Chondrocyte (in vitro differentiated cells): Measurements from ENCODE around the gene WHAMM. TPM values are rescaled to one million over a fixed set of nuclear protein-coding genes. Genes with fewer than 3 reads are reported as not detected.
A peak's percentile ranks its signal among the peaks of the same experiment; 100 is the strongest.
"Not testable (repeated sequence)": the region's sequence is repeated elsewhere in the genome, so short reads cannot be mapped to it uniquely, and the experiment has no call there.

Experiments
- DNase-seq: peaks from one replicate; pipeline ENCODE4 v3.0.0; 2021; ENCODE audit warnings: mixed read lengths, low spot score
- H3K27ac Mint-ChIP-seq: one replicate; pipeline ENCODE4 v1.8.0; 2021; ENCODE audit warnings: mild to moderate bottlenecking, moderate library complexity, mixed read lengths; ENCODE audit not compliant: unreplicated experiment
- H3K27me3 Mint-ChIP-seq: 2 replicates; pipeline ENCODE4 v1.8.0; 2021; ENCODE audit warnings: low read depth, mixed read lengths
- H3K36me3 Mint-ChIP-seq: 2 replicates; pipeline ENCODE4 v1.8.0; 2021; ENCODE audit warnings: low read depth, mixed read lengths
- H3K4me1 Mint-ChIP-seq: 2 replicates; pipeline ENCODE4 v1.8.0; 2021; ENCODE audit warnings: low read depth, mild to moderate bottlenecking, mixed read lengths
- H3K4me3 Mint-ChIP-seq: one replicate; pipeline ENCODE4 v1.8.0; 2021; ENCODE audit warnings: mild to moderate bottlenecking, moderate library complexity, mixed read lengths; ENCODE audit not compliant: unreplicated experiment
- H3K9me3 Mint-ChIP-seq: 2 replicates; pipeline ENCODE4 v1.8.0; 2021; ENCODE audit warnings: low read depth, mixed read lengths
- CTCF ChIP-seq: fragments of 200-600 bp; sonication (generic); IDR thresholded peaks from 2 replicates; pipeline ENCODE4 v1.5.0; 2021; ENCODE audit warnings: antibody characterized with exemption, mild to moderate bottlenecking, moderate library complexity
- long read RNA-seq: library from polyadenylated mRNA; stranded (forward); transcript quantifications from one replicate; pipeline ENCODE4 v2.0.0, GENCODE V29; 2021
- total RNA-seq: library from RNA; stranded (reverse); gene quantifications from 3 replicates; pipeline ENCODE4 v1.2.1, GENCODE V29; 2021

The WHAMM gene
- 6.4 to 10.0 TPM (median 9.1 TPM) in 3 replicates for total RNA-seq
- long read RNA-seq, full-length matches to known transcripts: 5 of 9 reads
- long read RNA-seq, partial matches to known transcripts: 0 of 9 reads
- long read RNA-seq, other reads (novel, unspliced or antisense): 4 of 9 reads

- Mint-ChIP-seq H3K9me3 (no peaks in the 10 kb centered on the region), H3K27ac (peak within 1 kb of the TSS; percentile 86), H3K36me3 (peaks cover 6% of the 10 kb centered on the region), H3K27me3 (no peaks in the 10 kb centered on the region), H3K4me3 (peak within 1 kb of the TSS; percentile 77), H3K4me1 (peaks cover 42% of the 10 kb centered on the region)
- peak; percentile 99 for DNase-seq
- TF ChIP-seq CTCF: peak; percentile 65
These were observed at the start of gene WHAMM for GRCh38 chr15:82809308-82810060. Gene WHAMM, plus strand, starts transcription at chr15:82809628. Its CDS starts 99 bp downstream, at chr15:82809727.

- no peaks in the 10 kb centered on the region for H3K9me3 Mint-ChIP-seq
- peaks cover 9% of the 10 kb centered on the region for H3K36me3 Mint-ChIP-seq
- DNase-seq: no peak
- H3K27me3 Mint-ChIP-seq: no peaks in the 10 kb centered on the region
- TF ChIP-seq CTCF: no peak
- H3K4me1 Mint-ChIP-seq: peaks cover 3% of the 10 kb centered on the region
- H3K27ac Mint-ChIP-seq: no peak overlapping the region
- no peak overlapping the region for H3K4me3 Mint-ChIP-seq
These were observed 45.9 kb upstream of the WHAMM start for GRCh38 chr15:82763361-82764116.

GRCh38 chr15:82764117-82764490 is 45.3 kb upstream of the WHAMM start:
- H3K9me3 Mint-ChIP-seq: no peaks in the 10 kb centered on the region
- peaks cover 3% of the 10 kb centered on the region for H3K4me1 Mint-ChIP-seq
- no peak overlapping the region for H3K4me3 Mint-ChIP-seq
- peaks cover 9% of the 10 kb centered on the region for H3K36me3 Mint-ChIP-seq
- TF ChIP-seq CTCF: no peak
- DNase-seq: no peak
- no peak overlapping the region for H3K27ac Mint-ChIP-seq
- no peaks in the 10 kb centered on the region for H3K27me3 Mint-ChIP-seq

GRCh38 chr15:82764740-82765139 is 44.7 kb upstream of the WHAMM start:
- Mint-ChIP-seq H3K27ac (no peak overlapping the region), H3K36me3 (peaks cover 9% of the 10 kb centered on the region), H3K4me1 (peaks cover 3% of the 10 kb centered on the region), H3K9me3 (no peaks in the 10 kb centered on the region), H3K4me3 (no peak overlapping the region), H3K27me3 (no peaks in the 10 kb centered on the region)
- no peak for DNase-seq
- TF ChIP-seq CTCF: no peak

GRCh38 chr15:82766201-82766600 is 43.2 kb upstream of the WHAMM start:
- DNase-seq, H3K4me1 Mint-ChIP-seq, H3K36me3 Mint-ChIP-seq, H3K27ac Mint-ChIP-seq, H3K9me3 Mint-ChIP-seq, H3K27me3 Mint-ChIP-seq, H3K4me3 Mint-ChIP-seq: not testable (repeated sequence)
